HG02763 (cell line): ENCODE data around the gene TEAD3.
"Not testable (repeated sequence)": the region's sequence is repeated elsewhere in the genome, so short reads cannot be mapped to it uniquely, and the experiment has no call there.

Experiments used
- ATAC-seq: cut with Tn5 transposase; IDR thresholded peaks from one replicate; pipeline ENCODE4 v1.9.1; 2021; ENCODE audit warnings: mild to moderate bottlenecking, moderate library complexity; ENCODE audit not compliant: unreplicated experiment

TEAD3 gene

DNA sequence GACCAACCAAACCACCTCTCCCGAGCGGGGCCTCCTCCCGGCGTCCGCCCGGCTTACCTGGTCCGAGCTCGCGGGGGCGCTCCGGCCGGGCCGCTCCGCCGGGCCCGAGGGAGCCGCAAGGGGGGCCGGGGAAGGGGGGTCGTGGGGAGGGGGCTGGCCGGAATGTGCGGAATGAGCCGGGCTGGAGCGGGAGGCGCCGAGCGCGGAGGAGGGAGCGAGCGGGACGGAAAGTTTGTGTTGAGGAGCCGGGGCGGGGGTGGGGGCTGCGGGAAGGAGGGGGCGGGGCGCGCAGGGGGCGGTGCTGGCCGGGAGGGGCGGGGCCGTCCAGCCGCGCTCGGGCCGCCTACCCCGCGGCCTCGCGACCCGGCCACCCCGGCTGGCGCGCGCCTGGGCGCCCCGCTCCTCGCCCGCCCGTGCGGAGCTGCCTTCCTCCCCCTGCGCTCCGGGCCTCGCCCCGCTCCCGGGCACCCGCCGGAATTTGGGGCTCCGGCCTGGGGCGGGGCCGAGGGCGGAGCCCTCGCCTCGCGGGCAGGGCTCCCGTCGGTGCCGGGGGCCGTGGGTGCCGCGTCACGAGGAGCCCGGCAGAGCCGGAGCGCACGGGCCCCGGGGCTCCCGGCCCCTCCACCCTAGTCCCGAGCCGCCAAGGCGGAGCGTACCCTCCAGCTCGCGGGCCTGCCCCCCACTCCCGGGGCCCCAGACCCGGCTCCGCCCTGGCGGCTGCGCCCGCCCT lies at the start of gene TEAD3:
TSS of gene TEAD3 (minus strand) at position 239 of the 730 bp plus-strand sequence.
- ATAC-seq: no peak

GRCh38 chr6:35544769-35545361 lies 48.0 kb upstream of the TEAD3 start:
- ATAC-seq: no peak

- ATAC-seq: no peak
Observed at GRCh38 chr6:35543459-35544193, 46.7 kb upstream of the TEAD3 start.

DNA sequence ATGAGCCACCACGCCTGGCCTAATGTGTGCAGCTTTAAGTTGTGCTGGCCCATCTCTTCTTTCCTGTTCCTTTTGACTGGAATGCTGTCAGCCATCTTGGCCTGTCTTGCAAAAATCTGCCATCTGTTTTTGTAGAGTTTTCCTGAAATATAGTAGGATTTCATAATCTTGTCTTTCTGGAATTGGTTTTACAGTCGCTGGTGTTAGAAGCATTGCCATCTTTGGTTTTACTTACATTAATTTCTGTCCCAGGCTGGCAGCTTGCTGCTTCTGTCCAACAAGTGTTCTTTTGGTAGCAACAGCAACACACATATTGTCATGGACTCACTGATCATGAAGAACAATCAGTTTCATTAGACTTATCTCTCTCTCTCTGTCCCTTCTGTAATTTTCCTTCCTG lies 45.0 kb upstream of the TEAD3 start:
- no peak for ATAC-seq

DNA sequence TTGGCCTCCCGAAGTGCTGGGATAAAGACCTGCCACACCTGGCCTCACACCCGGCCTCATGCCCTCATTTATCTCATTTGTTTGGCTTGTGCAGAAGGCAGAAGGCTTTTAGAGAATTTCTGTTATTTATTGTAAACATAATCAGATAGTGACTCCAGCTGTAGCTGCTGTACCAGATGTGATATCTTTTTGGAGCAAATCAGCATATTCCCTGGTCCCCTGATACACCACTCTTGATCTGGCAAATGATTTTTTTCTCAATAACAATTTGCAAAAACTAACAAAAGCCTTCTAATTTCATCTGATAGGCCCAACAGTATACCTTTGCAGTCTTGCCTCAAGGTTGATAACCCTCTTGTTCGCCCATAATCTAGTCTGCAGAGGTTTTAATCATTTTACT lies 42.3 kb upstream of the TEAD3 start:
- no peak for ATAC-seq

DNA sequence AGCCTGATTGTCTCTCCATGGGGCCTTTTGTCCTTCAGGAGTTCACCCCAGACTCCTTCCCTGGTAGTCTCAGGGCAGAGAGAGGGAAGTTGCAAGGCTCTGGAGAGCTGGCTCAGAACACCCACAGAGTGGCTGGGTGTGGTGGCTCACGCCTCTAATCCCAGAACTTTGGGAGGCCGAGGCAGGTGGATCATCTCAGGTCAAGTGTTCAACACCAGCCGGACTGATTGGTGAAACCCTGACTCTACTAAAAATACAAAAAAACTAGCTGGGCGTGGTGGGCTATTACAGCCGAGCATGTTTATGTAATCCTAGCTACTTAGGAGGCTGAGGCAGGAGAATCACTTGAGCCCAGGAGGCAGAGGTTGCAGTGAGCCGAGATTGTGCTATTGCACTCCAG lies 39.0 kb upstream of the TEAD3 start:
- ATAC-seq: not testable (repeated sequence)

DNA sequence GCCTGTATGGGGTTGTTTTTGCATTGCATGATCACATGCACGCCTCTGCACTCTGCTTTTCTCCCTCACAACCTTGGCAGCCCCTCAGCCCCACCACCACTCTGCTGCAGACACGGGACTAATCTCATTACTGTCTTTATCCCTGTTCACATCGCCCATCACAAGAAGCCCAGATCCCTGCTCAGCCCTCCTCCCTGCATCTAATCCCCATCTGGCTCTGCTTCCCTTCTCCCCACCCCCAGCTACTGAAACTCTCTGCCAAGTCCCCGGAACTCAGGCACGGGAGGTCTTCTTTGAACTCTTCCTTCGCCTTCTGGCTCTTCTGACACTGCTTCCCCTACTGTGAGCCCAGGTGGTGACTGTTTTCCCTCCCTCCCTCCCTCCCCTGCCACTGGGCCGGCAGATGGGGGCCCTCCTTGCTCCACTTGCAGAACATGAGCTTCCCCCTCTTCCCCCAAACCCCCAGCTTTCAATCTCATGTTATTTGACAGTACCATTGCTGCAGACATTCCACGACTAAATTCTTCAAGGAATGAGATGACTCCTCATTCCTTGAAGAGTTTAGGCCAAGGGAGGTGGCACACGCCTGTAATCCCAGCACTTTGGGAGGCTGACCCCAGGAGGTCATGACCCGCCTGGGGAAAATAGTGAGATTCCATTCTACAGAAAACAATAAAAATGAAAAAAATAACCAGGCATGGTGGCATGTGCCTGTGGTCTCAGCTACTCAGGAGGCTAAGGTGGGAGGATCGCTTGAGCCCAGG lies 37.7 kb upstream of the TEAD3 start:
- ATAC-seq: no peak

DNA sequence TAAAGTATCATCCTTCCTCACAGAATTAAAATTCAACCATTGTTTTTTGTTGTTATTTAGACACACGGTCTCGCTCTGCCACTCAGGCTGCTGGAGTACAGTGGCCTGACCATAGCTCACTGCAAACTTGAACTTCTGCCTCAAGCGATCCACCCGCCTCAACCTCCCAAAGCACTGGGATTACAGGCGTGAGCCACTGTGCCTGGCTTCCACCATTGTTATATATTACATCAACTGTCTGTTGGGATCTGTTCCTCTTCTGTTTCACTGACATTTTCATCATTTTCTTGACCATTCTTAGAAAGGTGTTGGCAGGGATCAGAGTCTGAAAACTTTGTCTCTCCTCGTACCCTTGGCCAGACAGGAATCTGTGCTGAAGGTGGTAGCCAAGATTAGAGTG lies 37.1 kb upstream of the TEAD3 start:
- no peak for ATAC-seq

GRCh38 chr6:35532126-35532525 lies 35.2 kb upstream of the TEAD3 start:
- no peak for ATAC-seq

DNA sequence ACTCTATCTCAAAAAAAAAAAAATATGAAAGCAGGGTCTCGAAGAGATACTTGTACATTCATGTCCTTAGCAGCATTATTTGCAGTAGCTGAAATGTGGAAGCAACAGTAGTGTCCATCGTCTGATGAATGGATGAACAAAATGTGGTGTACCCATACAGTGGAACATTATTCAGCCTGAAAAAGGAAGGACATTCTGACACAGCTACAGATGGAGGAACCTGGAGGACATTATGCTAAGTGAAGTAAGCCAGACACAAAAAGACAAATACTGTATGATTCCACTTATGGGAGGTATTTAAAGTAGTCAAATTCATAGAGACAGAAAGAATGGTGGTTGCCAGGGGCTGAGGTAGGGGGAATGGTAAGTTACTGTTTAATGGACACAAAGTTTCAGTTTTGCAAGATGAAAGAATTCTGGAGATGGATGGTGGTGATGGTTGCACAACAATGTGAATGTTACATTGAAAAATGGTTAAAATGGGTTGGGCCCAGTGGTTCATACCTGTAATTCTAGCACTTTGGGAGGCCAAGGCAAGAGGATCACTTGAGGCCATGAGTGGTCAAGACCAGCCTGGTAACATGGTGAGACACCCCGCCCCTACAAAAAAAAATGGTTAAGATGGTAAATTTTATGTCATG lies 27.6 kb upstream of the TEAD3 start:
- no peak for ATAC-seq

DNA sequence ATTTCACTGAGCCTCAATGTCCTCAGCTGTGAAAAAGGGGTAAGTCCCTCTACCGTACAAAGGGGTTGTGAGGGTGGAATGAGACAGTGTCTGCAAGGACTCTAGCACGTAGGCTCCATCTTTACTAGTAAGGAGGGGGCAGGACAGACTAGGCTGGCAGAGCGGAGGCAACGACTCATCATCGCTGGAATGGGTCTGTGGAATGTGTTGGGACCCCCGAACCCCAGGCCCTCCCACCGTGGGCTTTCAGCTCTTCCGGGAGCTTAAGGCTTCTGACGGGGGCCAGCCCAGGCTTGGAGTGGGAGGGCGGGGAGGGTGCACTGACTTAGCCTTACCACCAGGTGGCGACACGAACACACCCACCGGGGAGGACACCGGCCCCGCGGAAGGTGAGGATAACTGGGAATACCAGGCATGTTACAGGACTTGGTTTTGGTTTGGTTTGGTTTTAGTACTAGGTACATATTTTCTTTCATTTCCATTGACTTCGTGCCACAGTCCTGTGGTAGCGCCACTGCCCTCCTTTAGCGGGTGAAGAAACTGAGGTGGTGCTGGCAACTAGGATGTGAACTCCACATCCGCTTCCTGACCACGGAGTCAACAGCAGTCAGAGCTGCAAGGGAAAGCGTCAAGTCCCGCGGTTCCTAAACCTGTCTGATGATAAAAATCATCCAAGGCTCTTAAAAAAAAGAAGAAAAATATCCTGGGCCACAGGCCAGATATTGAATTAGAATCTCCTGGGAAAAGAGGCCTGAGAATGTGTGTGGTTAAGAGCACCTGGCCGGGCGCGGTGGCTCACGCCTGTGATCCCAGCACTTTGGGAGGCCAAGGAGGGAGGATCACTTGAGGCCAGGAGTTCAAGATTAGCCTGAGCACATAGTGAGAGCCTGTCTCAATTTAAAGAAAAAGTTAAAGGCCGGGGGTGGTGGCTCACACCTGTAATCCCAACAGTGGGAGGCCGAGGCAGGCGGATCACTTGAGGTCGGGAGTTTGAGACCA lies 26.1 kb upstream of the TEAD3 start:
- ATAC-seq: no peak

GRCh38 chr6:35522151-35522550 lies 25.3 kb upstream of the TEAD3 start:
- no peak for ATAC-seq

- no peak for ATAC-seq
Observed at GRCh38 chr6:35521235-35521634, 24.4 kb upstream of the TEAD3 start.

- no peak for ATAC-seq
Observed at GRCh38 chr6:35519313-35520015, 22.6 kb upstream of the TEAD3 start.

GRCh38 chr6:35518566-35519312 lies 21.9 kb upstream of the TEAD3 start:
- ATAC-seq: no peak

- not testable (repeated sequence) for ATAC-seq
Observed at GRCh38 chr6:35517978-35518377, 21.1 kb upstream of the TEAD3 start.

GRCh38 chr6:35516712-35517111 lies 19.8 kb upstream of the TEAD3 start:
- ATAC-seq: no peak

DNA sequence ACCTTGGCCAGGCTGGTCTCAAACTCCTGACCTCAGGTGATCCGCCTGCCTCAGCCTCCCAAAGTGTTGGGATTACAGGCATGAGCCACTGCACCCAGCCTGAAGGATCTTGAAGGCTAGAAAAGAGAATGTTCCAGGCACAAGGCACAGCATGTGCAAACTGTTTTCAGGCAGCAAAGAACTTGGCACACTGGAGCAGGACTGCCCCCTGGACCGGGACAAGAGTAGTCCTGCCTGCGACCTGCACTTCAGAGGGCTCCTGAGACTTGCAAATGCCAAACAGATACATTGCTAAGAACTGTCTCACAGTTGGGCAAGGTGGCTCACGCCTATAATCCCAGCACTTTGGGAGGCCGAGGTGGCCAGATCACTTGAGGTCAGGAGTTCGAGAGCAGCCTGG lies 19.1 kb upstream of the TEAD3 start:
- ATAC-seq: not testable (repeated sequence)
